Mononuclear cell (primary cell): Measurements from ENCODE around the gene SLC26A6. TPM values are rescaled to one million over a fixed set of nuclear protein-coding genes. Genes with fewer than 3 reads are reported as not detected.

Experiments used
- H3K27me3 ChIP-seq: 2 replicates; pipeline ENCODE4 v1.6.0; 2011; ENCODE audit warnings: low read length, control low read depth; ENCODE audit not compliant: insufficient read depth
- H3K4me1 ChIP-seq: 2 replicates; pipeline ENCODE4 v1.5.1; 2011; ENCODE audit warnings: mild to moderate bottlenecking, low read length, control low read depth; ENCODE audit not compliant: insufficient read depth
- H3K4me3 ChIP-seq: 2 replicates; pipeline ENCODE4 v1.5.1; 2011; ENCODE audit warnings: mild to moderate bottlenecking, low read length, moderate library complexity
- H3K9me3 ChIP-seq: 2 replicates; pipeline ENCODE4 v1.5.1; 2011; ENCODE audit warnings: low read depth, mild to moderate bottlenecking, control low read depth, low read length
- total RNA-seq: library from RNA; depleted of rRNA; stranded (reverse); fragments of >200 nt; gene quantifications from one replicate; pipeline ENCODE4 v1.2.3, GENCODE V29; 2012

SLC26A6 gene
- total RNA-seq, 1 donor, result 8.4 TPM

DNA sequence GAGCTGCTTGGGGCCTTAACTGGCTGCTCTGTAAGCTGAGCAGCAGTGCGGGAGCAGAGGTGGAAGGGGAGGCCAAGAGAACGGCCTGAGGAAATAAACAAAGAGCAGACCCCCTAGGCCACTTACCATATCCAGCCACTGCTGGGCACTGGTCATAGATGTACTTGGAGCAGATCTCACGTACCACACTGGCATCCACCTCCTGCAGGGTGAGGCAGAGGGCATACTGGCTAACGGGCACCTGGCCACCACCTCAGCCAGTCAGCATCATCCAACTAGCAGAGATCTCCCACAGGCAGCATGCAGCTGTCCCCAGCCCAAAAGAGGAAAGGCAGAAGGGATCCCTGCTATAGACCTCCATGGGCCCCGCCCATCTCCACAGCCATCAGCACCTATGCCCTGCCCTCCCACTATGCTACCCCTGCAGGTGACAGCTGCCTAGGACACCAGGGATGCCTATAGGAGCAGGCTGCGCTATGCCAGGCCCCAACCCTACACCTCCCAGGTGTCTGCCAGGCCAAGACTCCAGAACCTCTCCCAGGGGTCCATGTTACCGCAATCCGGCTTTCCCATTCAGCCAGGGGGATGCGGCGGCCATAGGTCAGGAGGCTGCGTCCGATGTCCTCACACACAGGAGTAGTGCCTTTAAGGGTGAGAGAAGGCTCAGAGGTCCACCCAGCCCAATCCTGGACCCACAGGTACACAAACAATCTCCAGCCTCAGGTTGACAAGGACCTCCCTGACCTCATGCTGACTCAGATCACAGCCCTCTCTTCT lies 35.6 kb downstream of the SLC26A6 start:
- no peaks in the 10 kb centered on the region for H3K4me1 ChIP-seq
- no peaks in the 10 kb centered on the region for H3K9me3 ChIP-seq
- no peak overlapping the region for H3K4me3 ChIP-seq
- peaks cover 8% of the 10 kb centered on the region for H3K27me3 ChIP-seq

DNA sequence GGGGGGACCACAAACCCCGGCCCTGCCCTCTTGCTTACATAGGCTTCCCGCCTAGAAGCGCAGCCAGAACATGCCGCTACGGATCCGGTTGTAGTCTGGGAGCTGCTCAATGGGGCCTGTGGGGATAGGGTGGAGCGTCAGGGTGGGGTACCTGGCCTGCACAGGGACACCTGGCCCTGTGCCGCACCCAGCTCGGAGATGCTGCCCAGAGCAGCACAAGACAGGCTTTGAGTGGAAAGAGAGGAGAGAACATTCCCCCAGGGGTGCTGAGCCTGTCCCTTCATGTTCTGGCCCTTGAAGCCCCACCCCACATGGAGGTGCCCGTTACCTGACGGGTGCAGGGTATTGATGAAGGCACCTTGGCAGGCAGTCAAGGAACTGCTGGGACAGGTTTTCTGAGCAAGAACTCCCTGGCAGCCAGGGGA lies 36.2 kb downstream of the SLC26A6 start:
- Histone ChIP-seq H3K4me1 (no peaks in the 10 kb centered on the region), H3K27me3 (peaks cover 12% of the 10 kb centered on the region), H3K9me3 (no peaks in the 10 kb centered on the region), H3K4me3 (no peak overlapping the region)

DNA sequence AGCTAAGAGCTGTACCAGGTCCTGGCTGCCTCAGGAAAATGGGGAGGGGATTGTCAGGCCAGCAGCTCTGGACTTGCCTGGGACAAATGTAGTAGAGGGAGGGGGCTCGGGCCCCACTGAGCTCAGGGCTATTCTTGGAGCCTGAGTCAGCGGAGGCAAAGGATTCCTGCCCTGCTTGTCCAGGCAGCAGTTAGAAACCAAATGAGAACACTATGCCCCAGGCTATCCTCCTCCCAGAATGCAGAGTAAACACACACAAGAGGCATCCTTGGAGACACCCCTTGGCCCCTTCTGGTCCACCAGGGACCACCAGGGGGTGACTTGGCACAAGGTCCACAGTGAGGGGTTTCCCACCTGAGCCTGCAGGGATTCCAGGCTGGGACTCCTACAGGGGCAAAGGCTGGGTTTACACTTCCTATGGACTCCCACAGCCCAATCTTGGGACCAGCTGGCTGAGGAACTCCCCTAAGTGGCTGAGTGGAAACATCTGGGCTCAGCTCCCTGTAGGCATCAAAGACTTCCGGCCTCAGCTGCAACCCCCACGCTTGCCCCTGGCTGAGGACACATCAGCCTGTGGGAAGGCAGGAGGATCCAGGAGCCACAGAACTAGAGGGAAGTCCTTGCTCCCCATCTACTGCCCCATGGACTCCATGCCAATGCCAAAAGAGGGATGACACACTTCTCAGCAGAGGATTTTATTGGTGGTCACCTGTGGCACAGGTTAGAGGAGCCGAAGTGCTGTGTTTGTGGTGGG lies 36.8 kb downstream of the SLC26A6 start:
- no peaks in the 10 kb centered on the region for H3K9me3 ChIP-seq
- no peak overlapping the region for H3K4me3 ChIP-seq
- H3K4me1 ChIP-seq, result no peaks in the 10 kb centered on the region
- H3K27me3 ChIP-seq, result peaks cover 15% of the 10 kb centered on the region

DNA sequence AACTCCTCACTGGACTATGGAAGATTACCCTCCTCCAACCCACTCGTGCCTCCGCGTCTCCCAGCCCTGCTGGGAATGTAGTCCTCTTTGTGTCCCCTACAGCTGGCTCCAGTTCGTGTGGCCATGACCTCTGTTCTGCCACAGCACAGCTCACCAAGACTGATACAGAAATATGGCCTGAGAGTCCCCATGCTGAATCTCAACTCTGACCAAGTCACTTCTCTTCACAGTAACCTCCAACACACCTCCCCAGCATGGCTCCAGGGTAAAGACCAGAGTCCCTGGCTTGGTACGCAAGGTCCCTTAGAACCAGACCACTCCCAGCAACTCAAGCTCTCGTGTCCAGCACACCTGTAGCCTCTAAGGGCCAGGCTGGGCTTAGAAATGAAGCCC lies 37.9 kb downstream of the SLC26A6 start:
- Histone ChIP-seq H3K9me3 (no peaks in the 10 kb centered on the region), H3K27me3 (peaks cover 15% of the 10 kb centered on the region)

DNA sequence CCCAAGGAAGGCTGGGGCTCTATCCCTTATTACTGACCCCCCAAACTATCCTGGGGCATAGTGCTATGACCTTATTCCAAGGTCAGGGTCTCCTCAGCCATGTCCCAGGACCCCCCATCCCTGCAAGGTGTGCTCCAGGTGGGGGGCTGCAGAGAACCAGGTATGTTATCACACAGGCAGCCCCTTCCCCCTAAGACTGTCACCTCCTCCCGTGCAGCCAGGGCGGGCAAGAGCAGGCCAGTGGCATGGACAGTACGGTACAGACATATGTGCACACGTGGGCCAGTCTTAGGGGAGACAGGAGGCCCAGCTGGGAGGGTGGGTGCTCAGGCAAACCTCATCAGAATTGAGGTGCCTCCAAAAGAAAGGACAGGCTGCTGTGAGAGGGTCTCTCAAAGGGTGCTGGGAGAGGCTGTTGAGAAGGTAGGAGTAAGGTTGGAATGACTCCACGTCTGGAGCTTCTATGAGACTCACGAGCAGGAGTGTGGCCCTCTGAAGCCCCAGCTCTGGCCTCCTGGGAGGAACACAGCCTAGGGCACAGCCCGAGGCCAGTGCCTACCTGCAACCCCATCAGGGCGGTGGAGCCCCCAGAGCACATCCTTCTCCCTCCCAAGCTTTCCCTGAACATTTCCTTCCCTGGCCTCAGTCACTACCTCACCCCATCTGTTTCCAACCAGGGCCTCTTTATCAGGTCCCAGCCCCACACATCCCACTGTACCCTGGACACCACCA lies 38.4 kb downstream of the SLC26A6 start:
- Histone ChIP-seq H3K27me3 (peaks cover 15% of the 10 kb centered on the region), H3K4me1 (no peaks in the 10 kb centered on the region), H3K9me3 (no peaks in the 10 kb centered on the region), H3K4me3 (no peak overlapping the region)

More for the DNA sequence above, 37.9 kb downstream of the SLC26A6 start:
- Histone ChIP-seq H3K4me3 (no peak overlapping the region), H3K4me1 (no peaks in the 10 kb centered on the region)

DNA sequence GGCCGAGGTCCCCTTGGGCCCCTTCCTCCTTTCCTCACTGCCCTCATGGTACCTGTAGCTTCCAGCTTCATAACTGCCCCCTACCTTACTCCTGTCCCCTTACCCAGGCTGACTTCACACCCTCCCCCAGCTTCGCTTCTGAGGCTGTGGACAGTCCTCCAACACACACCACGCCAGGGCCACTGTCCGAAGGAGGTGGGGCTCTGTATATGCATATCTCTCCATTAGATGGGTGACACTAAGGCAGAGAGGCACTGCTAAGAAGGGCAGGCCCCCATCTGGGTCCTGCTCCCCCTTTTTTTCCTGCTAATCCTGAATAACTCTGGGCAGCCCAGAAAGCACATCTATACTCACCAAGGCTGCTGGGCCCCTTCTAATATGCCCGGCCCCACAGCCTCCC lies 39.1 kb downstream of the SLC26A6 start:
- no peaks in the 10 kb centered on the region for H3K9me3 ChIP-seq
- no peaks in the 10 kb centered on the region for H3K4me1 ChIP-seq
- H3K27me3 ChIP-seq, result peaks cover 15% of the 10 kb centered on the region
- H3K4me3 ChIP-seq, result no peak overlapping the region

DNA sequence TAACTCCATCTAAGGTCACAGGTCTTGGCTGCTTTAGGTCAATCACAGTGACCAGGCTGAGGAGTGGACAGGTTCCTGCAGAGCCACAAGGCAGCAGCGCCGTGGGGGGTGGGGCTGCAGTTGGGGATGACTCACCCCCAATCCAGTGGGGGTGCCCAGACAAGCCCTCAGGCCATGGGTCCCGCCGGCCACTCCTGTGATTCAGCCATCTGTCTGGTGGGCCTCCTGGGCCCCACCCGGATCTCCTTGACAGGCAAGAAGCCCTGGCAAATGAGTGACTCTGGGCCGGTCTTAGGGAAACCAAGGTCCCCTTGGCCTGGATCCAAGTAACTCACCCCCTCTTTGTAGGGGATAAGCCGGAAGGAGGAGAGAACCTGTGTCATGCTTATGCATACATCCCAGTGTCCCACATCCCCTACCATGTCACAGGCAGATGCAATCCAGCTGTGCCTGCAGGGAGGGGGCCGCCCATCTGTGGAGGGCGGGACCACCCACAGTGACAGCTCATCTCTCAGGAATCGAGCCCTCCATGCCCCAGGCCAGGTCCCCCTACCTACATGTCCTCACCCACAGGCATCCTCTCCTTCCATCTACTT lies 39.6 kb downstream of the SLC26A6 start:
- H3K4me1 ChIP-seq, result no peaks in the 10 kb centered on the region

DNA sequence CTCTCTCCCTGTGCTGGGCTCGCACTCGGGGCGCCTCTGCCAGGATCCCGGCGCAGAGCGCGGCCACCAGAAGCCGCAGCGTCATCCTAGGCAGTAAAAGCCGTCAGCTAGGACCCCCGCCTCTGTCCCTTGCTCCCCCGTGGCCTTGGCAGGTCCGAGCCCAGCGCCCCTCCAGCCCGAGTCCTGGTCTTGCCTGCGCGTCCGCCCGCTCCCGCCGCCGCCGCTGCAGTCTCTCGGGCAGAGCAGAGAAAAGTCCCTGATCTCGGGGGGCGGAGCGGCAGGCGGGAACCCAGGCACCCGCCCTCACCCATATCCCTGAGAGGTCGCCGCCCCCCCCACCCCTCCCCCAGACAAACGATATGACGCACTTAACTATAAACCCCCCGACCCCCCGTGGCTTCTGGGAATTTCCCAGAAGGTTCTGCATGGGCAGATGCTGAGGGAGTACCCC lies 40.2 kb downstream of the SLC26A6 start, which contains the start of gene COL7A1:
Gene COL7A1, minus strand, starts transcription at position 255 of the 451 bp plus-strand sequence. Its CDS starts 170 bp downstream, at position 85.
- H3K27me3 ChIP-seq, result peaks cover 15% of the 10 kb centered on the region
- H3K4me3 ChIP-seq, result no peak within 1 kb of the TSS
- no peaks in the 10 kb centered on the region for H3K4me1 ChIP-seq
- H3K9me3 ChIP-seq, result no peaks in the 10 kb centered on the region

More for the DNA sequence above, 39.6 kb downstream of the SLC26A6 start:
- Histone ChIP-seq H3K9me3 (no peaks in the 10 kb centered on the region), H3K4me3 (no peak overlapping the region), H3K27me3 (peaks cover 15% of the 10 kb centered on the region)

DNA sequence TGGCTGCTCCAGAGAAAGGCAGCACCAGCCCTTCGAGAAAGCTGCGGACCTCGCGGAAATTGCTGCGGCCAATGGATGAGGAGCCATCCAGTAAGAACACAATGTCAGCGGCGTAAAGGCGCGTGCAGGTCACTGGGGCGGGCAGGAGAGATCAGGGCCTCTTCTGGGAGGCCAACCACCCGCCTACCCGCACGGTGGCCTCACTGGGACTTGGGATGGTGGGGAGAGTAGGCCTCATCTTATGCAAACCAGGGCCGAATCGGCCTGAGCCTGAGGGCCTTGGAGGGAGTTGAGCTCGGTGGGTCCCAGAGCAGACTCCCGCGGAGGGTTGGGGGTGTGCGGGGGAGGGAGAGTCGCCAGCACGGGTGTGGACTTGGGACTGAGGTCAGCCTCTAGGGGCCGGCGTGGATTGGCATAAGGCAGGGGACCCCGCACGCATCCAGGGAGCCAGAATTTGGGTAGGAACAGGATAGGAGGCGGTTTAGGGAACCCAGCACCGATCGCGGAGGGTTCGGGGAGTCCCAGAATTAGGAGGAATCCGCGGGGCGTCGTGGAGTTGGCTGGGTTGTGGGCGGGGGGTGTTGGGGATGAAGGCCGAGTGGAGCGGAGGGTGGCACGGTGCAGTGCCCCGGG lies 40.7 kb downstream of the SLC26A6 start:
- no peaks in the 10 kb centered on the region for H3K4me1 ChIP-seq
- H3K4me3 ChIP-seq, result no peak overlapping the region
- peaks cover 15% of the 10 kb centered on the region for H3K27me3 ChIP-seq
- no peaks in the 10 kb centered on the region for H3K9me3 ChIP-seq

DNA sequence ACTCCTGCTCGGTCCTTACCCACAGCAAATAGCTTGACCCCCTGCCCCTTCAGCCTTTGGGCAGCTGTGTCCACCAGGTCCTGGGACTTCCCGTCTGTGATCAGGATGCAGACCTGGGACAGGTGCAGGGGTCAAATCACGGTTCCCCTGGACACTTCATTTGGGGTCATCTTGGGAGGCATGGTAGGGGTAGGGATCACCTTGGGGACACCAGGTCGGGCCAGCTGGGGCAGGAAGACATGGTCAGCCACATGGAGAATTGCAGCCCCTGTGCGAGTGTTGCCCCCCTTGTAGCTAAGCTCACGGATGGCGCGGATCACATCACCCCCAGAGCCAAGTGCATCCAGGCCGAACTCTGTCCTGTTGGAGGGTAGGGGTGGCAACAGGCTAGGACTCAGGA lies 41.9 kb downstream of the SLC26A6 start:
- Histone ChIP-seq H3K4me1 (no peaks in the 10 kb centered on the region), H3K9me3 (no peaks in the 10 kb centered on the region), H3K27me3 (peaks cover 15% of the 10 kb centered on the region), H3K4me3 (no peak overlapping the region)

DNA sequence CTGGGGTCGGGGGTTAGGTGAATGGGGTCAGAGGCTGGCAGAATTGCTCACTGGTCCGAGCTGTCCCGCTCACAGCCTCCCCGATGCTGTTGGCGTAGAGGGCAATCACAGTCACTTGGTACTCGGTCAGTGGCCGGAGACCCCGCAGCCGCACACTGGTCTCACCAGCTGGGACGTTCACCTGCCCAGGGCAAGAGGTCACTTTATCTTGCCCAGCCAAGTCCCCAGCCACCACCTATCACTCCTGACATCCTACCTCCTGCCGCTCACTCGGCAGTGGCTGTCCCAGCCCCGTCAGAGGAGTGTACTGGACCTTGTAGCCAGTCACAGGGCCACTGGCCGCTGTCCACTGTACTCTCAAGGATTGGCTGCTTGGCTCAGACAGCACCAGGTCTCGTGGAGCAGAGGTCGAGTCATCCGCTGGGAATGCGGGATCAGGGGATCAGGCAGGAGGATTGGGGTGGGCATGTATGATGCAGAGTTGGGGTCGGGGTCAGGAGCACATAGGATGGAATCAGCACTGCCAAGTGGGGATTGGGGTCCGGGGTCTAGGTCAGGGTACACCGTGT lies 42.7 kb downstream of the SLC26A6 start:
- Histone ChIP-seq H3K9me3 (no peaks in the 10 kb centered on the region), H3K4me1 (no peaks in the 10 kb centered on the region), H3K4me3 (no peak overlapping the region), H3K27me3 (peaks cover 15% of the 10 kb centered on the region)

DNA sequence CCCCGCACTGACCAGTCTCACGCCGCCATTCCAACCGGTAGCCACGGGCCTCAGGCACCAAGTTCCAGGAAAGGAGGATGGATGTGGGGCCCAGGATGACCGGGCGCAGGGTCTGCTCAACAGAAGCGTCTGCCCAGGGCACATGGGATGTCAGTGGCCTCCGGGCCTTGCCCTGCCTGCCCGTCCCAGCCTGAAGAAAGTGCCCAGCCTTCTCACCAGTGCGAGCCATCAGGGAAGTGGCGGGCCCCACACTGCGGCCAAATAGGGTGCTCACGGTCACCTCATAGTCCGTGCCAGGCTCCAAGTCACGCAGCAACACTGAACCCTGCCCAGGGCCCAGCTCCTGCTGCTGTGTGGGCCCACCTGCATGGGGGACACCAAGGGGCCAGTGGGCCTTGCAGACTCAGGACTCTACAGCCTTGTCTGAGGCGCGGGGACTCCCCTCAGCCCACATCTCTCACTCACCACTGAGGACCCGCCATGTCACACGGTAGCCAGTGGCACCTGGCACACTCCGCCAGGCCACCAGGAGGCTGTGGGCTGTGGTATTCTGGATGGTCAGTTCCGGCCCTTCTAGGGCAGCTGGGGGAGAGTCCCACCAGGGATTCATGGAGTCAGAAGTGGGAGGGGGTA lies 43.3 kb downstream of the SLC26A6 start:
- H3K9me3 ChIP-seq, result no peaks in the 10 kb centered on the region

DNA sequence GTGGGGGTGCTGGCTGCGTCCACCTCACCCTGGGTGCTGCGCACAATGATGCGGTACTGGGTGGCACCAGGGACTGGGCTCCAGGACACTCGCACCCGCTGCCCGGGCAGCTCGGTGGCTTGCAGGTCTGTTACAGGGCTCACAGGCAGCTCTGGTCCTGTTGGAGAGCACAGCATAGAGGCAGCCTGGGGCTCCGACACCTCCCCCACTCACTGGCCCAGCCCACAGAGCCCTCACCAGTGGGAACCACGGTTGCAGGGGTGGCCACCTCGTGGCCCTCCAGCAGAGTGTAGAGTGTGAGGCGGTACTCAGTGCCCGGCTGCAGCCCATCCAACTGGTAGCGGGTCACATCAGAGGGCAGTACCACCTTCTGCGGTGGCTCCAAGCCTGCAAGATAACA lies 43.8 kb downstream of the SLC26A6 start:
- H3K9me3 ChIP-seq, result no peaks in the 10 kb centered on the region
- H3K27me3 ChIP-seq, result peaks cover 15% of the 10 kb centered on the region
- H3K4me1 ChIP-seq, result no peaks in the 10 kb centered on the region
- no peak overlapping the region for H3K4me3 ChIP-seq

More for the DNA sequence above, 43.3 kb downstream of the SLC26A6 start:
- Histone ChIP-seq H3K4me1 (no peaks in the 10 kb centered on the region), H3K4me3 (no peak overlapping the region), H3K27me3 (peaks cover 15% of the 10 kb centered on the region)

DNA sequence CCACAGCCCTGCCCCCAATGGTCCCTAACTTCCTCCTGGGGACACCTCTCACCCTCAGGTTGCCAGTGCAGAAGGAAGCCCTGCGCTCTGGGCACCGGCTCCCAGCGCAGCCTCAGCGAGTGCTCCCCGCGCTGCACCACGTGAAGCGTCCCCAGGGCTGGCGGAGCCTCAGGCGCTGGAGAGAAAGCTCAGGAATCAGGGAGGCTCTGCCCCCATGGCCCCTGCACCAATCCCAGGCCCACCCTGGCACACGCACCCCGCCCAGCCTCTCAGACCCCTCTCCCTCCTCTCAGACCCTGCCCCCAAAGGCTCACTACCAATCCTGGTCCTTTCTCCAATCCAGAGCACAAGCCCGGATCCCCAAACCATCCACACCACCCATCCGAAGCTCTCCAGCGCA lies 47.0 kb downstream of the SLC26A6 start:
- Histone ChIP-seq H3K4me1 (no peaks in the 10 kb centered on the region), H3K27me3 (no peaks in the 10 kb centered on the region), H3K9me3 (no peaks in the 10 kb centered on the region)

More for the DNA sequence above, 47.0 kb downstream of the SLC26A6 start:
- no peak overlapping the region for H3K4me3 ChIP-seq
